DMS79 (cell line): Measurements from ENCODE around the gene ATXN10.
"Not testable (repeated sequence)": the region's sequence is repeated elsewhere in the genome, so short reads cannot be mapped to it uniquely, and the experiment has no call there.

ENCODE experiments used
- DNase-seq: peaks from one replicate; lab custom pipeline; 2025; lab: John Stamatoyannopoulos, UW

The ATXN10 gene

GRCh38 chr22:45709060-45709739, 37.6 kb downstream of the ATXN10 start:
- DNase-seq = no peak

DNA sequence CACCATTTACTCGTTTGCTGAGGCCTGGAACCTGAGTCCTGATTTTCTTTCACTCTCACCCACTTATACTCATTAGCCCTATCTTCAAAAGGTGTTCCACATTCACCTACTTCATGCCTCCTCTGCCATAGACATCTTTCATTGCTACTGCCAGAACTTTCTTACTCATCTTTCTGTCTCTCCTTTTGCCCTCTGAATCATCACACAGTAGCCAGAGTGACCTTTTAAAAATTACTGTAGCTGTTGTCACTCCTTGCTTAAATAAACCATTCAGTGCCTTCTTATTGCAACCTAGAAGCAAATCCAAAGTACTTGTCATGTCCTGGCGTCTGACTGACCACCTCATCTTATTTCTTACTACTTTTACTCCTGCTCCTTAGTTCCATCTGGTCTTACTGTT, 38.2 kb downstream of the ATXN10 start:
- no peak for DNase-seq

DNA sequence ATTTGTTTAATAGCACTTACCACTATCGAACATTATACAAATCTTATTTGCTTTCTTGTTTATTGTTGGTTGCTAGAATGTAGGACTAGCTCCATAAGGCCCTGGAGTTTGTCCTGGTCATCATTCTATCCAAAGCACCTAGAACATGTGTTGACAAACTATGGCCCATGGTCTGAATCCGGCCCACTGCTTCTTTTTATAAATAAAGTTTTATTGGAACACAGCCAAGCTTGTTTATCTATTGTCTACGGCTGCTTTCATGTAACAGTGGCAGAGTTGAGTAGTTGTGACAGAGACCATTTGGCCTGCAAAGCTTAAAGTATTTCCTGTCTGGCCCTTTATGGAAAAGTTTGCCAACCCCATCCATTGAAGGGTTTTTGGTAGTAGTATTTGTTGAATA, 38.8 kb downstream of the ATXN10 start:
- no peak for DNase-seq

- not testable (repeated sequence) for DNase-seq
Measured at GRCh38 chr22:45714390-45714789, 42.8 kb downstream of the ATXN10 start.

- DNase-seq = no peak
Measured at GRCh38 chr22:45717789-45718188, 46.2 kb downstream of the ATXN10 start.

GRCh38 chr22:45718391-45718790, 46.8 kb downstream of the ATXN10 start:
- DNase-seq = no peak

DNA sequence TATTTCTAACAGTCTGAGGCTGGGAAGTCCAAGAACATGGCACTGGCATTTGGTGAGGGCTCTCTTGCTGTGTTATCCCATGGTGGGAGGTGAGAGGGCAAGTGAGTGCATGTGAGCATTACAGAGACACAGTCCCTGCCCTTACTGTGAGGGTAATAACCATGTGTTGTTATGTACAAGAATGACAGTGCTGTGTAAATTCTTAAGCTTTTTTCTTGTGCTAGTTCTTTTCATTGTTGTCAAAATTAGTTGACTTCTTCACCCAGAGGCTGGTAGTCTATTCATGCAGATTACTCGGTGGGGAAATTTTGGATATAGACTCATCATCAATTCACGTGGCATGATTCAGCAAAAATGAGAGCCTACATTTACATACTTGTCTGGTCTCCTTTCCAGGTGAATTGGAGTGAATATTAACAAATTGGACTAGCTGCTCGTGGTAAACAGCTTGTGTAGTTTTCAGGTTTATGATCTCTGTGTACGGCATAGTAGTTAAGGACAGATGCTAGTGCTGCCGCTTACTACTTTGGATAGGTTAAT, 49.3 kb downstream of the ATXN10 start:
- no peak for DNase-seq

DNA sequence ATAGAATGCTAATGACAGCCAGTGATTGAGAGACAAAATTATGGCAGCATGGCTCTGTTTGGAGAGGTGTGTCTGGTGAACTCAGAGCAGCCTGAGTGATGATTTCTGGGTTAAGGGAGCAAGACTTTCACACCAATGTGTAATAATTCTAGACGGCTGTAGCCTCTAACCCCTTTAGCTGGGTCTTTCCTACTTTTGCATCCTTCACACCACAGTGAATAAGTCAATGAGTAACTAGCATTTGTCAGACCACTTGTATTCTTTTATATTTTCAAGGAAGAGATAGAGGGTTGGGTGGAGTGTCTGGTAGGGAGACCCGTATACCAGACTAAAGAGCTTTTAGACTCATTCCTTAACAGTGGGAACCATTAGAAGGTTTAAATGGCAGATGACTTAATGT, 50.4 kb downstream of the ATXN10 start:
- no peak for DNase-seq

- DNase-seq = no peak
Measured at GRCh38 chr22:45726081-45726480, 54.4 kb downstream of the ATXN10 start.

- no peak for DNase-seq
Measured at GRCh38 chr22:45731041-45731797, 59.6 kb downstream of the ATXN10 start.

DNA sequence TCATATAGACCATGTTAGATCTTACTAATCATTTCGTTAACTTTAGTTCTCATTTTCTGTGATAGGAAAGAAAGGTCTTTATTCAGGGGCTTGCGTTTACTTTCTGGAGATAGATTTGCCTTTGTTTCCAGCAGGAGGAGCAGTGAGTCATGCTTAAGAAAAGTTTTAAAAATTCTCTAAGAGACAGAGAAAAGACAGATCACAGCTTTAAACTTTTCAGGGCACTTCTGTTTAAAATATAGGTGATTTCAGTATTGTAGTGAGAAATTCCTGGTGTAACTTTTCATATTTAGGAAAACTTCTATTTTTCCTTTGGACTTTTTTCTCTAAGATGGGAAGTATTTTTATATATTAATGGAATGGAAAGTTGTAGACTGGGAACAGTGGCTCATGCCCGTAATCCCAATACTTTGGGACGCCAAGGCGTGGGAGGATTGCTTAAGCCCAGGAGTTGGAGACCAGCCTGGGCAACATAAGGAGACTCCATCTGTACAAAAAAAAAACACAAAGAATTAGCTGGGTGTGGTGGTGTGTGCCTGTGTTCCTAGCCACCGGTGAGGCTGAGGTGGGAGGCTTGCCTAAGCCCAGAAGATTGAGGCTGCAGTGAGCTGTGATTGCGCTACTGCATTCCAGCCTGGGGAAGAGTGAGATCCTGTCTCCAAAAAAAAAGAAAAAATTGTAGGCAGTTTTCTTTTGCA, 60.3 kb downstream of the ATXN10 start:
- no peak for DNase-seq

DNA sequence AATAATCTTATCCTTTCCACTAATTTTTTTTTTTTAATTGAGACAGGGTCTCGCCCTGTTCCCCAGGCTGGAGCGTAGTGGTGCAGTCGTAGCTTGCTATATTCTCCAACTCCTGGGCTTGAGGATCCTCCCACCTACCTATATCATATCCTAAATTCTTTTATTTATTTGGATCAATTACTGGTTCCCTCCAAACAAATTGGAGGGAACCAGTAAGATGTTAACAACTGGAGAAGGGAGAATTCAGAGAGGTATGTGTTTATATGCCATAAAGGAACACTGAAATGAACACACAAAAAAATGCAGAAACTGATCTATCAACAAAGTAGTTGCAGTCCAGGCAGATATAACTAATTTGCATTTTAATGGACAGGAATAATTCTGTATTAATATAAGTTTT, 63.6 kb downstream of the ATXN10 start:
- DNase-seq = no peak

GRCh38 chr22:45738206-45738605, 66.6 kb downstream of the ATXN10 start:
- no peak for DNase-seq

DNA sequence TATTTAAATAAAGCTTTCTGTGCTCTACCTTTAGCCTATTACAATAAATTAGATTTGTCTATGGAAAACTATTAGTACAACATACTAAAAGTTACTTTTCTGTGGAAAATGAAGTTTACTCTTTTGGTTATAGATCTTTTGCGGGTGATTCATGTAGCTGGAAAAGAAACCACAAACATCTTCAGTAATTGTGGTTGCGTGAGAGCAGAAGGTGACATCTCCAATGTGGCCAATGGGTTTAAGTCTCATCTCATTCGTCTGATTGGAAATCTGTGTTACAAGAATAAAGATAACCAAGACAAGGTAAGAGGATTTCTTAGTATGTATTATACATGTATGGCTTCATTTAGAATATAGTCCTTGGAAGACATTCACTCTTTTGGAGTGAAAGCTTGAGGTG, 68.6 kb downstream of the ATXN10 start:
- DNase-seq = no peak

- peak; percentile 9 for DNase-seq
Measured at GRCh38 chr22:45742866-45743450, 71.3 kb downstream of the ATXN10 start.

- no peak for DNase-seq
Measured at GRCh38 chr22:45743687-45744086, 72.1 kb downstream of the ATXN10 start.

- no peak for DNase-seq
Measured at GRCh38 chr22:45744442-45744841, 72.8 kb downstream of the ATXN10 start.

DNA sequence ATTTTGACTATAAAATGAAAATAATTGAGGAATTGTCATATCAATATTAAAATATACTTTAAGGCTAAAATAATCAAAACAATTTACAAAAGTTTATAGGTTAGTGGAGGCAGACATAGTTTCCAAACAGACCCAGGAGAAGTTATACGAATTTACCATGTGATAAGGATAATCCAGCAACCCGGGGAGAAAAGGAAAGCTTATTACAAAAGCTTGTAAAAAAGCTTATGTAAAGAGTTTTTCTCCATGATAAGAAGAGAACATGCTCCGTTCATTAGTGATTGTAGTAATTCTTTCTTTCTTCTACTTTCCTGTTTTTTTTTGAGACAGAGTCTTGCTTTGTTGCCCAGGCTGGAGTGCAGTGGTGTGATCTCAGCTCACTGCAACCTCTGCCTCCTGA, 79.0 kb downstream of the ATXN10 start:
- DNase-seq = no peak

DNA sequence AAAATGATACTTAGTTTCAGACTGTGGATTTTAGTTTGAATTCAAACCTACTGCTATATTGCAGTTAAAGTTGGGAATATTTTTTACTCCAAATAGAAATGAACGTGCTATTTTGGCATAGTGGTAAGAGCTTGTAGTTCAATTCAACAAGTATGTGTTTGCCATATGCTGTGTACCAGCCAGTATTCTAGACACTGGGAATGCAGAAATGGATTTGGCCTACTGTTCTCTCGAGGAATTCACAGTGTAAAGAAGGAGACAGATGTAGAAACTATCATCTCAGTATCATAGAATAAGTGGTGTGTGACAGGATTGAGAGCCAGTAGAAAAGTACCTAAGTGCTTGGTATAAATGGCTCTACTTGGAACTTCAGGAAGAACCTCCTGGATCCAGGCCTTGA, 80.4 kb downstream of the ATXN10 start:
- no peak for DNase-seq

DNA sequence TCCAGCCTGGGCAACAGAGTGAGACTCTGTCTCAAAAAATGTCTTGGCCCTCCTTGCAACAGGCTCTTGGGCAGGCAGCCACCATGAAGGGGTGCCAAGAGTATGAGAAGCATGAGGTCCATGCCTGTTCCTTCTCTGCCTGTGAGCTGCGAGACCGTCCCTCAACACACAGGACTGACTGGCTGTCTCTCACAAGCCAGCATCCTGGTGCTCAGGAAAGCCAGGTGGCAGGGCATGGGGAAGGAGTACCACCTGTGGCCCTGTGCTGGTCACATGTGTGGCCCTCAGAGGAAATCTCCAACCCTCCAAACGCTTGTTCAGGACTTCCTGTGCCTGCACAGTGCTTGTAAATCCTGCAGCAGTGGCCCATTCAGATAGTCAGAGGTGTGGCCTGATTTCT, 83.2 kb downstream of the ATXN10 start:
- no peak for DNase-seq

- DNase-seq = no peak
Measured at GRCh38 chr22:45756558-45756957, 84.9 kb downstream of the ATXN10 start.

- no peak for DNase-seq
Measured at GRCh38 chr22:45757068-45757467, 85.4 kb downstream of the ATXN10 start.

- no peak for DNase-seq
Measured at GRCh38 chr22:45757936-45758335, 86.3 kb downstream of the ATXN10 start.
